IMR-90 (cell line): Measurements from ENCODE around the gene SRRD.

Experiments
- CHD1 ChIP-seq: IDR thresholded peaks from 2 replicates; pipeline ENCODE4 v1.6.1; 2012; ENCODE audit warnings: low read depth, low read length, improper control_type of control experiment
- FOS ChIP-seq: fragments of 150-350 bp; IDR thresholded peaks from 2 replicates; pipeline ENCODE4 v1.6.1; 2016; ENCODE audit warnings: low read depth, low read length
- MAFK ChIP-seq: IDR thresholded peaks from 2 replicates; pipeline ENCODE4 v1.6.1; 2012; ENCODE audit warnings: low read depth, low read length, improper control_type of control experiment
- MAZ ChIP-seq: IDR thresholded peaks from 2 replicates; pipeline ENCODE4 v1.6.1; 2012; ENCODE audit warnings: low read depth, mild to moderate bottlenecking, low read length, improper control_type of control experiment, moderate library complexity, borderline replicate concordance
- NFE2L2 ChIP-seq: fragments of 150-350 bp; IDR thresholded peaks from 2 replicates; pipeline ENCODE4 v1.6.1; 2016; ENCODE audit warnings: low read depth, mild to moderate bottlenecking, low read length
- POLR2A ChIP-seq: IDR thresholded peaks from 2 replicates; pipeline ENCODE4 v1.6.1; 2012; ENCODE audit warnings: mild to moderate bottlenecking, low read depth, low read length
- RAD21 ChIP-seq: IDR thresholded peaks from 2 replicates; pipeline ENCODE4 v1.6.1; 2012; ENCODE audit warnings: low read length, improper control_type of control experiment
- RCOR1 ChIP-seq: IDR thresholded peaks from 2 replicates; pipeline ENCODE4 v1.6.1; 2012; ENCODE audit warnings: mild to moderate bottlenecking, low read length, improper control_type of control experiment; ENCODE audit not compliant: insufficient replicate concordance
- SMC3 ChIP-seq: fragments of 150-350 bp; IDR thresholded peaks from 2 replicates; pipeline ENCODE4 v1.6.1; 2016; ENCODE audit warnings: low read depth, mild to moderate bottlenecking, antibody characterized with exemption, low read length, moderate library complexity
- TF ChIP-seq, protein P1 (sequence below): conservative IDR thresholded peaks from 2 replicates; pipeline ENCODE4 v1.5.1; 2012; ENCODE audit warnings: mild to moderate bottlenecking, low read depth, low read length, improper control_type of control experiment
- TF ChIP-seq, protein P2 (sequence below): fragments of 150-350 bp; IDR thresholded peaks from 2 replicates; pipeline ENCODE4 v1.6.1; 2016; ENCODE audit warnings: low read depth, mild to moderate bottlenecking, low read length, moderate library complexity, borderline replicate concordance

DNA sequence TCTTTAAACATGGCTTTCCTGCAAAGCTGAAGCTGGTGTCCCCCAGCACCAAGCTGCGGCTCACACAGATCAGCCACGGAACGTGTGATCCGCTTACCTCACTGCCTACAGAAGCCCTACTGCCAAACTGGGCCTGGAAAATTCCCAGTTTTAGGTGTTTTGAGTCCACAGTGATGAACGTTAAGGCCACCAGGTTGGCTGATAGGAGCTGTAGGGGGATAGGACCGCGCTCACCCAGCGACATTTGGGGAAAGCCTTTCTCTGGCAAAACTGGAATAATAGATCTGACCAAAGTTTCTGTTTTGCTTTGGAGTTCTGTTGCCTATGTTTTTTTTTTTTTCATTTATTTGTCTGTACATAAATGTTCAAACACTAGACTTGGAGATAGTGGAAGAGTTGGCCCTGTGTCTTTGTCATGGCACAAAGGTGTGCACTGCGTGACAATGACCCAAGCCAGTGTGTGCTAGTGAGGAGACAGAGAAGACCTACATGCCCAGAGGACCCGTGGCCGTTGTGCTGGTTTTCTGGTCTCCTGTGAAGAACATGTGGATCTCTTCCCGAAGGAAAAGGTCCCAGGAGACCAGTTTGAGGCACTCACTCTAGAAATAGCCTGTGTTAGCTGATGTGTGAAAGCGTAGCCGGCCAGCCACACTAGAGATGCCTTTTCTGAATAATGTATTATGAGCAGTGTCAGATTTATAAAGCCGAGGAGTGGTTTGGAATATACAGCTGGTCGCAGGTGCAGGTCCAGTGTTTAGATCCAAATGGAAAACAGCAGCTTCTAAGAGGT lies 39.6 kb upstream of the SRRD start:
- TF ChIP-seq, protein P1, sequence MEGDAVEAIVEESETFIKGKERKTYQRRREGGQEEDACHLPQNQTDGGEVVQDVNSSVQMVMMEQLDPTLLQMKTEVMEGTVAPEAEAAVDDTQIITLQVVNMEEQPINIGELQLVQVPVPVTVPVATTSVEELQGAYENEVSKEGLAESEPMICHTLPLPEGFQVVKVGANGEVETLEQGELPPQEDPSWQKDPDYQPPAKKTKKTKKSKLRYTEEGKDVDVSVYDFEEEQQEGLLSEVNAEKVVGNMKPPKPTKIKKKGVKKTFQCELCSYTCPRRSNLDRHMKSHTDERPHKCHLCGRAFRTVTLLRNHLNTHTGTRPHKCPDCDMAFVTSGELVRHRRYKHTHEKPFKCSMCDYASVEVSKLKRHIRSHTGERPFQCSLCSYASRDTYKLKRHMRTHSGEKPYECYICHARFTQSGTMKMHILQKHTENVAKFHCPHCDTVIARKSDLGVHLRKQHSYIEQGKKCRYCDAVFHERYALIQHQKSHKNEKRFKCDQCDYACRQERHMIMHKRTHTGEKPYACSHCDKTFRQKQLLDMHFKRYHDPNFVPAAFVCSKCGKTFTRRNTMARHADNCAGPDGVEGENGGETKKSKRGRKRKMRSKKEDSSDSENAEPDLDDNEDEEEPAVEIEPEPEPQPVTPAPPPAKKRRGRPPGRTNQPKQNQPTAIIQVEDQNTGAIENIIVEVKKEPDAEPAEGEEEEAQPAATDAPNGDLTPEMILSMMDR = no peak
- TF ChIP-seq RAD21 = no peak
- no peak for TF ChIP-seq RCOR1
- TF ChIP-seq, protein P2, sequence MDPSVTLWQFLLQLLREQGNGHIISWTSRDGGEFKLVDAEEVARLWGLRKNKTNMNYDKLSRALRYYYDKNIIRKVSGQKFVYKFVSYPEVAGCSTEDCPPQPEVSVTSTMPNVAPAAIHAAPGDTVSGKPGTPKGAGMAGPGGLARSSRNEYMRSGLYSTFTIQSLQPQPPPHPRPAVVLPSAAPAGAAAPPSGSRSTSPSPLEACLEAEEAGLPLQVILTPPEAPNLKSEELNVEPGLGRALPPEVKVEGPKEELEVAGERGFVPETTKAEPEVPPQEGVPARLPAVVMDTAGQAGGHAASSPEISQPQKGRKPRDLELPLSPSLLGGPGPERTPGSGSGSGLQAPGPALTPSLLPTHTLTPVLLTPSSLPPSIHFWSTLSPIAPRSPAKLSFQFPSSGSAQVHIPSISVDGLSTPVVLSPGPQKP = no peak
- TF ChIP-seq NFE2L2 = no peak
- no peak for TF ChIP-seq MAZ
- no peak for TF ChIP-seq FOS
- no peak for TF ChIP-seq POLR2A
- TF ChIP-seq CHD1 = no peak
- no peak for TF ChIP-seq SMC3
- no peak for TF ChIP-seq MAFK
